Osteocyte (in vitro differentiated cells): ENCODE measurements around the gene AP1S1. TPM values are rescaled to one million over a fixed set of nuclear protein-coding genes. Genes with fewer than 3 reads are reported as not detected.

Experiments used
- DNase-seq: peaks from one replicate; pipeline ENCODE4 v3.0.0; 2021; ENCODE audit warnings: mixed read lengths; ENCODE audit not compliant: unreplicated experiment; ENCODE audit errors: extremely low spot score
- H3K27ac Mint-ChIP-seq: one replicate; pipeline ENCODE4 v1.8.0; 2021; ENCODE audit warnings: mild to moderate bottlenecking, mixed read lengths; ENCODE audit not compliant: unreplicated experiment
- H3K27me3 Mint-ChIP-seq: one replicate; pipeline ENCODE4 v1.8.0; 2021; ENCODE audit warnings: mixed read lengths; ENCODE audit not compliant: unreplicated experiment
- H3K36me3 Mint-ChIP-seq: one replicate; pipeline ENCODE4 v1.8.0; 2021; ENCODE audit warnings: mixed read lengths; ENCODE audit not compliant: unreplicated experiment
- H3K4me1 Mint-ChIP-seq: one replicate; pipeline ENCODE4 v1.8.0; 2021; ENCODE audit warnings: mixed read lengths; ENCODE audit not compliant: unreplicated experiment
- H3K4me3 Mint-ChIP-seq: one replicate; pipeline ENCODE4 v1.8.0; 2021; ENCODE audit warnings: mild to moderate bottlenecking, moderate library complexity, mixed read lengths; ENCODE audit not compliant: unreplicated experiment
- H3K9me3 Mint-ChIP-seq: one replicate; pipeline ENCODE4 v1.8.0; 2021; ENCODE audit warnings: mixed read lengths; ENCODE audit not compliant: unreplicated experiment
- total RNA-seq: library from RNA; stranded (reverse); gene quantifications from 2 replicates; pipeline ENCODE4 v1.2.1, GENCODE V29; 2021
- TF ChIP-seq, protein P1 (sequence below): fragments of 200-600 bp; sonication (generic); IDR thresholded peaks from 2 replicates; pipeline ENCODE4 v1.5.0; 2021; ENCODE audit warnings: antibody characterized with exemption, mild to moderate bottlenecking, moderate library complexity

AP1S1 gene
- total RNA-seq, 1 donor from 2014 or later = 57.9 TPM

DNA sequence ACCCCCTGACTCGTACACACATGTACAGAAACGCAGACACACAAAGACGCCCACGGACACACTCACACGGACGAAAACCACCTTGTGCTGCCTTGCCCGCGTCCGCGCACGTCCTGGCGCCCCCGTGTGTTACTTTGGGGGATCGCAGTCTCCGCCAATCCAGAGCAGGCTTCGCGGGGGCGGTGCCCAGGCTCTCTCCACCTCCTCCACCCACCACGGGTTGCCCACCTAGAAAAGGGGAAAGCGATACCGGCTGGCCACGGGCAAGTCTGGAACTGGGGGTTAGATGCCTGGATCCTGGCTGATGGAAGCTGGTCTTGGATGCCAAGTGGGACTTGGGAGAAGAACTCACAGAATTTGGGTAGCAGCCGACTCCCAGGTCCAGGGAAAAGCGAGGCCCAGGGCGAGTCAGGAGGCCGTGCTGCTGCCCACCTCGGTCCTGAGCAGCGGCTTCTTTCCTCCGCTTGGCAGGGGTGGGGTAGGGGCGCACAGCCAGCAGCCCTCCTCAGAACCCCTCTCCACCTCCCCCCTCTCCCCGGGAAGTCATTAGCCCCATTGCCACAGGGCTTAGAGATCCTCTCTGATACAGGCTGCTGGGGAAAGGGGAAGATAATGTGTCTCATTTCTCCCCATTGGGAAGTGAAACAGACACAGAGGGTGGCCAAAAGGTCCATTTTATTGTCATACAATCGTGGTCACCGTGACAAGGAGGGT, 15.7 kb downstream of the AP1S1 start:
- TF ChIP-seq, protein P1, sequence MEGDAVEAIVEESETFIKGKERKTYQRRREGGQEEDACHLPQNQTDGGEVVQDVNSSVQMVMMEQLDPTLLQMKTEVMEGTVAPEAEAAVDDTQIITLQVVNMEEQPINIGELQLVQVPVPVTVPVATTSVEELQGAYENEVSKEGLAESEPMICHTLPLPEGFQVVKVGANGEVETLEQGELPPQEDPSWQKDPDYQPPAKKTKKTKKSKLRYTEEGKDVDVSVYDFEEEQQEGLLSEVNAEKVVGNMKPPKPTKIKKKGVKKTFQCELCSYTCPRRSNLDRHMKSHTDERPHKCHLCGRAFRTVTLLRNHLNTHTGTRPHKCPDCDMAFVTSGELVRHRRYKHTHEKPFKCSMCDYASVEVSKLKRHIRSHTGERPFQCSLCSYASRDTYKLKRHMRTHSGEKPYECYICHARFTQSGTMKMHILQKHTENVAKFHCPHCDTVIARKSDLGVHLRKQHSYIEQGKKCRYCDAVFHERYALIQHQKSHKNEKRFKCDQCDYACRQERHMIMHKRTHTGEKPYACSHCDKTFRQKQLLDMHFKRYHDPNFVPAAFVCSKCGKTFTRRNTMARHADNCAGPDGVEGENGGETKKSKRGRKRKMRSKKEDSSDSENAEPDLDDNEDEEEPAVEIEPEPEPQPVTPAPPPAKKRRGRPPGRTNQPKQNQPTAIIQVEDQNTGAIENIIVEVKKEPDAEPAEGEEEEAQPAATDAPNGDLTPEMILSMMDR = peak; percentile 90
- peaks cover 78% of the 10 kb centered on the region for H3K27me3 Mint-ChIP-seq
- H3K4me3 Mint-ChIP-seq = no peak overlapping the region
- peaks cover 53% of the 10 kb centered on the region for H3K4me1 Mint-ChIP-seq
- H3K9me3 Mint-ChIP-seq = no peaks in the 10 kb centered on the region
- H3K36me3 Mint-ChIP-seq = no peaks in the 10 kb centered on the region
- H3K27ac Mint-ChIP-seq = no peak overlapping the region
- DNase-seq = peak; percentile 93

GRCh38 chr7:101170617-101171441, 16.6 kb downstream of the AP1S1 start:
- TF ChIP-seq, protein P1 = no peak
- no peak for DNase-seq
- Mint-ChIP-seq H3K9me3 (no peaks in the 10 kb centered on the region), H3K4me1 (peaks cover 46% of the 10 kb centered on the region), H3K4me3 (peak overlapping the region; percentile 39), H3K36me3 (no peaks in the 10 kb centered on the region), H3K27ac (no peak overlapping the region), H3K27me3 (peaks cover 80% of the 10 kb centered on the region)

GRCh38 chr7:101171442-101171837, 17.2 kb downstream of the AP1S1 start:
- Mint-ChIP-seq H3K36me3 (no peaks in the 10 kb centered on the region), H3K27me3 (peaks cover 79% of the 10 kb centered on the region), H3K9me3 (no peaks in the 10 kb centered on the region), H3K4me3 (peak overlapping the region; percentile 40), H3K27ac (no peak overlapping the region), H3K4me1 (peaks cover 41% of the 10 kb centered on the region)
- TF ChIP-seq, protein P1 = peak; percentile 30
- no peak for DNase-seq

- DNase-seq = no peak
- TF ChIP-seq, protein P1 = no peak
- Mint-ChIP-seq H3K27ac (no peak overlapping the region), H3K4me1 (peaks cover 38% of the 10 kb centered on the region), H3K36me3 (no peaks in the 10 kb centered on the region), H3K27me3 (peaks cover 81% of the 10 kb centered on the region), H3K4me3 (peak overlapping the region; percentile 60), H3K9me3 (no peaks in the 10 kb centered on the region)
Observed at GRCh38 chr7:101172005-101172853, 18.0 kb downstream of the AP1S1 start.
